Keratinocyte (primary cell): ENCODE data around the gene SLC15A5. TPM values are rescaled to one million over a fixed set of nuclear protein-coding genes. Genes with fewer than 3 reads are reported as not detected.

ENCODE experiments used
- DNase-seq: peaks from one replicate; pipeline ENCODE4 v3.0.0-alpha.2; 2011; ENCODE audit warnings: low read depth, missing footprints, low spot score
- FAIRE-seq: peaks from 2 replicates; lab custom pipeline; 2011; peaks lifted over from hg19 to GRCh38; lab: Jason Lieb, UNC
- H2AFZ ChIP-seq: 2 replicates; pipeline ENCODE4 v1.6.0; 2012; ENCODE audit warnings: low read length, control low read depth, inconsistent platforms; ENCODE audit not compliant: control insufficient read depth
- H3K27ac ChIP-seq: 2 replicates; pipeline ENCODE4 v1.5.1; 2011; ENCODE audit warnings: low read length; ENCODE audit not compliant: control insufficient read depth, insufficient read depth
- H3K27me3 ChIP-seq: 3 replicates; pipeline ENCODE4 v1.6.0; 2011; ENCODE audit warnings: low read length; ENCODE audit not compliant: control insufficient read depth, insufficient read depth; ENCODE audit errors: extremely low read depth
- H3K36me3 ChIP-seq, 2 experiments: 2 replicates in 1 of 2; 3 replicates in 1 of 2; pipeline ENCODE4 v1.5.1; 2011; ENCODE audit warnings: low read length in 2 of 2, mild to moderate bottlenecking in 1 of 2; ENCODE audit not compliant: control insufficient read depth in 2 of 2, insufficient read depth in 2 of 2; ENCODE audit errors: extremely low read depth in 1 of 2
- H3K4me1 ChIP-seq: 3 replicates; pipeline ENCODE4 v1.5.1; 2011; ENCODE audit warnings: low read length; ENCODE audit not compliant: control insufficient read depth, insufficient read depth; ENCODE audit errors: extremely low read depth
- H3K4me2 ChIP-seq: 3 replicates; pipeline ENCODE4 v1.6.0; 2011; ENCODE audit warnings: low read depth, low read length; ENCODE audit not compliant: control insufficient read depth, insufficient read depth; ENCODE audit errors: extremely low read depth
- H3K4me3 ChIP-seq, 3 experiments: fragments of 200-600 bp in 1 of 3; sonication (generic) in 1 of 3; 2 replicates in 2 of 3; 3 replicates in 1 of 3; pipeline ENCODE4 v1.5.1; 2011 to 2016; ENCODE audit warnings: low read length in 3 of 3, mild to moderate bottlenecking in 3 of 3, control low read depth in 2 of 3, inconsistent platforms in 1 of 3, low read depth in 1 of 3, mixed read lengths in 1 of 3, mixed run types in 1 of 3, moderate library complexity in 1 of 3; ENCODE audit not compliant: control insufficient read depth in 2 of 3, insufficient read depth in 2 of 3; ENCODE audit errors: extremely low read depth in 1 of 3
- H3K79me2 ChIP-seq: 2 replicates; pipeline ENCODE4 v1.6.0; 2012; ENCODE audit warnings: low read length; ENCODE audit not compliant: control insufficient read depth, insufficient read depth
- H3K9ac ChIP-seq: 3 replicates; pipeline ENCODE4 v1.6.0; 2011; ENCODE audit warnings: low read length; ENCODE audit not compliant: control insufficient read depth, insufficient read depth; ENCODE audit errors: extremely low read depth
- H3K9me1 ChIP-seq: 3 replicates; pipeline ENCODE4 v1.6.0; 2011; ENCODE audit warnings: low read length; ENCODE audit not compliant: control insufficient read depth, insufficient read depth; ENCODE audit errors: extremely low read depth
- H3K9me3 ChIP-seq: 2 replicates; pipeline ENCODE4 v1.5.1; 2012; ENCODE audit warnings: low read depth, low read length; ENCODE audit not compliant: control insufficient read depth
- H4K20me1 ChIP-seq: 3 replicates; pipeline ENCODE4 v1.6.0; 2011; ENCODE audit warnings: low read length; ENCODE audit not compliant: control insufficient read depth, insufficient read depth; ENCODE audit errors: extremely low read depth
- EZH2 ChIP-seq: IDR thresholded peaks from one replicate; pipeline ENCODE4 v1.6.1; 2012; ENCODE audit warnings: inconsistent platforms, mild to moderate bottlenecking, low read length, moderate library complexity
- dilution Hi-C: fragments of 300-500 bp; cut with MboI; formaldehyde crosslinking; loops from one replicate; pipeline ENCODE4 v1.7.0; 2020; ENCODE audit warnings: low sequenced_read_pairs; ENCODE audit not compliant: extremely low pct_ligation_motif_present
- polyA plus RNA-seq, 5 experiments: library from polyadenylated mRNA; depleted of rRNA in 3 of 5; stranded (reverse) in 3 of 5; stranded (forward) in 1 of 5; unstranded in 1 of 5; fragments of >200 nt; gene quantifications; 1 replicate in 1 of 5; 2 replicates in 3 of 5; 3 replicates in 1 of 5; pipeline versions ENCODE4 v1.2.1 to v1.2.3, GENCODE V29; 2011 to 2012; ENCODE audit warnings: missing spikeins in 2 of 5, low read depth in 1 of 5, low replicate concordance in 1 of 5
- TF ChIP-seq, protein P1 (sequence below), 3 experiments: IDR thresholded peaks in 1 of 3; conservative IDR thresholded peaks in 1 of 3; optimal IDR thresholded peaks in 1 of 3; 2 replicates in 2 of 3; 3 replicates in 1 of 3; pipeline versions ENCODE3 to v1.5.1; 2011; ENCODE audit warnings: low read length in 3 of 3, mild to moderate bottlenecking in 3 of 3, moderate library complexity in 2 of 3, control low read depth in 1 of 3, inconsistent platforms in 1 of 3; ENCODE audit not compliant: insufficient read depth in 2 of 3; ENCODE audit errors: extremely low read depth in 1 of 3

The SLC15A5 gene
- polyA plus RNA-seq, 1 donor (not counting 4 experiments of a cell fraction or from before 2014, with no cell fraction given): not detected

- Histone ChIP-seq H3K9me3 (no peaks in the 10 kb centered on the region), H3K79me2 (no peaks in the 10 kb centered on the region), H3K27me3 (no peaks in the 10 kb centered on the region), H3K9ac (no peak overlapping the region), H2AFZ (no peak overlapping the region), H3K4me1 (no peaks in the 10 kb centered on the region), H3K4me3 (no peak overlapping the region), H3K9me1 (no peaks in the 10 kb centered on the region), H3K27ac (no peak overlapping the region), H4K20me1 (no peaks in the 10 kb centered on the region), H3K4me2 (no peak overlapping the region), H3K36me3 (no peaks in the 10 kb centered on the region)
- no peak for DNase-seq
- dilution Hi-C loops: no loop called here
- no peak for FAIRE-seq
- no peak for TF ChIP-seq EZH2
- TF ChIP-seq, protein P1, sequence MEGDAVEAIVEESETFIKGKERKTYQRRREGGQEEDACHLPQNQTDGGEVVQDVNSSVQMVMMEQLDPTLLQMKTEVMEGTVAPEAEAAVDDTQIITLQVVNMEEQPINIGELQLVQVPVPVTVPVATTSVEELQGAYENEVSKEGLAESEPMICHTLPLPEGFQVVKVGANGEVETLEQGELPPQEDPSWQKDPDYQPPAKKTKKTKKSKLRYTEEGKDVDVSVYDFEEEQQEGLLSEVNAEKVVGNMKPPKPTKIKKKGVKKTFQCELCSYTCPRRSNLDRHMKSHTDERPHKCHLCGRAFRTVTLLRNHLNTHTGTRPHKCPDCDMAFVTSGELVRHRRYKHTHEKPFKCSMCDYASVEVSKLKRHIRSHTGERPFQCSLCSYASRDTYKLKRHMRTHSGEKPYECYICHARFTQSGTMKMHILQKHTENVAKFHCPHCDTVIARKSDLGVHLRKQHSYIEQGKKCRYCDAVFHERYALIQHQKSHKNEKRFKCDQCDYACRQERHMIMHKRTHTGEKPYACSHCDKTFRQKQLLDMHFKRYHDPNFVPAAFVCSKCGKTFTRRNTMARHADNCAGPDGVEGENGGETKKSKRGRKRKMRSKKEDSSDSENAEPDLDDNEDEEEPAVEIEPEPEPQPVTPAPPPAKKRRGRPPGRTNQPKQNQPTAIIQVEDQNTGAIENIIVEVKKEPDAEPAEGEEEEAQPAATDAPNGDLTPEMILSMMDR (optimal IDR thresholded peaks at IDR 0.05 in 1 of 3, IDR thresholded peaks at IDR 0.05 in 1 of 3, conservative IDR thresholded peaks at IDR 0.05 in 1 of 3; ENCODE audit: extremely low read depth in 1 of 3, insufficient read depth in 2 of 3, low read length in 3 of 3): no peak
These were observed 51.8 kb downstream of the SLC15A5 start for GRCh38 chr12:16225692-16226091.

GRCh38 chr12:16224196-16224595, 53.3 kb downstream of the SLC15A5 start:
- dilution Hi-C loops: no loop called here
- H3K79me2 ChIP-seq: no peaks in the 10 kb centered on the region
- H3K9ac ChIP-seq: no peak overlapping the region
- no peaks in the 10 kb centered on the region for H3K9me3 ChIP-seq
- no peaks in the 10 kb centered on the region for H3K9me1 ChIP-seq
- H3K27me3 ChIP-seq: no peaks in the 10 kb centered on the region
- no peaks in the 10 kb centered on the region for H3K4me1 ChIP-seq
- FAIRE-seq: no peak
- H3K4me2 ChIP-seq: no peak overlapping the region
- DNase-seq: no peak
- no peak overlapping the region for H2AFZ ChIP-seq
- no peaks in the 10 kb centered on the region for H3K36me3 ChIP-seq
- TF ChIP-seq, protein P1 (optimal IDR thresholded peaks at IDR 0.05 in 1 of 3, IDR thresholded peaks at IDR 0.05 in 1 of 3, conservative IDR thresholded peaks at IDR 0.05 in 1 of 3; ENCODE audit: extremely low read depth in 1 of 3, insufficient read depth in 2 of 3, low read length in 3 of 3): no peak
- TF ChIP-seq EZH2: no peak
- no peak overlapping the region for H3K27ac ChIP-seq
- no peak overlapping the region for H3K4me3 ChIP-seq
- H4K20me1 ChIP-seq: no peaks in the 10 kb centered on the region
